Measurements from ENCODE around the gene ICAM2. TPM values are rescaled to one million over a fixed set of nuclear protein-coding genes. Genes with fewer than 3 reads are reported as not detected.
A peak's percentile ranks its signal among the peaks of the same experiment; 100 is the strongest.

The ICAM2 gene
- total and polyA plus RNA-seq, 4 donors, result 9.6 to 17.5 (median 12.4) TPM

DNA sequence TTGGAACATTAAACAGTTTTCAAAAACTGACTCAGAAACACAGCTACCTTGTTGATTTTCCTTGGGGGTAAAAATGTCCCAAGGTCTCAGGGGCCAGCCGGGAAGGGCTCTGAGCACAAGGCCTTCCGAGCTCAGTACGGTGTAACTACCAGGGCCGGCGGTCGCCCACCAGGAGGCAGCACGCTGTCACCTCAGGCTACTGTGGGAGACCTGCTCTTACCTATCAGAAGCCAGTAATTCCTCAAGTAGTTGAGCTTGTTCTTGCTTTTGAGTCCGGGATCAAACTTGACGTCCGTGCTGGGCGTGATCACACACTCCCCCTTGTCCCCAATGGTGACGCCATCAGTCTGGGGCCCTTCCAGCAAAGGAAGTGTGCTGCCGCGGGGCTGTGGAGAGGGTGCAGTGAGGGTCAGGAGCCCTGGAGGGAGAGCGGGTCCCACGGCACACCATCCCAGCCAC lies 43.4 kb upstream of the ICAM2 start:
- peak overlapping the region in 1 of 2 donors; percentile 32 for H3K27ac ChIP-seq (ENCODE audit: low read depth in 1 of 2, low read length in 2 of 2)
- H3K9ac ChIP-seq (ENCODE audit: low read depth in 1 of 2, low read length in 2 of 2), result no peak overlapping the region
- peaks cover 8 to 64% (median 51%) of the 10 kb centered on the region in 4 donors for H3K36me3 ChIP-seq (ENCODE audit: control insufficient read depth in 4 of 4, insufficient read depth in 3 of 4, low read depth in 1 of 4, low read length in 3 of 4)
- H3K9me3 ChIP-seq (ENCODE audit: control insufficient read depth in 4 of 4, low read length in 3 of 4), result no peaks in the 10 kb centered on the region
- H3K4me1 ChIP-seq (ENCODE audit: control insufficient read depth in 4 of 4, insufficient read depth in 4 of 4, low read length in 3 of 4), result peaks cover 0 to 19% (median 9%) of the 10 kb centered on the region in 4 donors
- no peak for TF ChIP-seq HNF4A (conservative IDR thresholded peaks at IDR 0.05)
- peak; percentile 65 to 82 for TF ChIP-seq RAD21 (IDR thresholded peaks at IDR 0.05)
- TF ChIP-seq, protein P1, sequence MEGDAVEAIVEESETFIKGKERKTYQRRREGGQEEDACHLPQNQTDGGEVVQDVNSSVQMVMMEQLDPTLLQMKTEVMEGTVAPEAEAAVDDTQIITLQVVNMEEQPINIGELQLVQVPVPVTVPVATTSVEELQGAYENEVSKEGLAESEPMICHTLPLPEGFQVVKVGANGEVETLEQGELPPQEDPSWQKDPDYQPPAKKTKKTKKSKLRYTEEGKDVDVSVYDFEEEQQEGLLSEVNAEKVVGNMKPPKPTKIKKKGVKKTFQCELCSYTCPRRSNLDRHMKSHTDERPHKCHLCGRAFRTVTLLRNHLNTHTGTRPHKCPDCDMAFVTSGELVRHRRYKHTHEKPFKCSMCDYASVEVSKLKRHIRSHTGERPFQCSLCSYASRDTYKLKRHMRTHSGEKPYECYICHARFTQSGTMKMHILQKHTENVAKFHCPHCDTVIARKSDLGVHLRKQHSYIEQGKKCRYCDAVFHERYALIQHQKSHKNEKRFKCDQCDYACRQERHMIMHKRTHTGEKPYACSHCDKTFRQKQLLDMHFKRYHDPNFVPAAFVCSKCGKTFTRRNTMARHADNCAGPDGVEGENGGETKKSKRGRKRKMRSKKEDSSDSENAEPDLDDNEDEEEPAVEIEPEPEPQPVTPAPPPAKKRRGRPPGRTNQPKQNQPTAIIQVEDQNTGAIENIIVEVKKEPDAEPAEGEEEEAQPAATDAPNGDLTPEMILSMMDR (IDR thresholded peaks at IDR 0.05; ENCODE audit: low read depth, low read length, missing input control), result peak; percentile 32
- DNase-seq (ENCODE audit: low spot score), result peak; percentile 61
- 65% methylated on average over 16 of the region's 16 CpGs for WGBS
- H3K27me3 ChIP-seq (ENCODE audit: control insufficient read depth in 4 of 4, insufficient read depth in 4 of 4, low read length in 3 of 4), result no peaks in the 10 kb centered on the region
- no peak overlapping the region for H3K4me3 ChIP-seq (ENCODE audit: low read depth in 1 of 3, low read length in 3 of 3)

DNA sequence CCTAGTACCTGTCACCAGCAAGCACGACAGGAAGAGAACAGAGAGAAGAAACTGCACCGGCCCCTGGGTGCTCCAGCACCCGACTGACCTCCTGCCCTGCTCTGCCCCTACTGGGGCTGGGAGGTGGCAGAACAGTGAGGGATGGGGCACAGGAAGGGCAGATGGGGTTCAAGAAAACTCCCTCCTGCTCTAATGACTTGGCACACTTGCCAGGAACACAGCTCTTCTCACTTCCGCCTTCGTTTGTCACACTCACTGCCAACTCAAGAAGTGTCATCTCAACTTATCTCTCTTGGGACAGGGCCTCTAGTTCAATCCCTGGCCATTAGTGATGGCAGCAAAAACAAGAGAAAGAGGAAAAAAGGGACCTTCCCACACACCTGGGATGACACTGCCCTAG lies 42.7 kb upstream of the ICAM2 start:
- Histone ChIP-seq H3K27ac (ENCODE audit: low read depth in 1 of 2, low read length in 2 of 2) (peak overlapping the region in 1 of 2 donors; percentile 32), H3K4me1 (ENCODE audit: control insufficient read depth in 4 of 4, insufficient read depth in 4 of 4, low read length in 3 of 4) (peaks cover 0 to 26% (median 12%) of the 10 kb centered on the region in 4 donors), H3K9me3 (ENCODE audit: control insufficient read depth in 4 of 4, low read length in 3 of 4) (no peaks in the 10 kb centered on the region), H3K4me3 (ENCODE audit: low read depth in 1 of 3, low read length in 3 of 3) (no peak overlapping the region), H3K36me3 (ENCODE audit: control insufficient read depth in 4 of 4, insufficient read depth in 3 of 4, low read depth in 1 of 4, low read length in 3 of 4) (peaks cover 8 to 57% (median 45%) of the 10 kb centered on the region in 4 donors), H3K9ac (ENCODE audit: low read depth in 1 of 2, low read length in 2 of 2) (no peak overlapping the region), H3K27me3 (ENCODE audit: control insufficient read depth in 4 of 4, insufficient read depth in 4 of 4, low read length in 3 of 4) (no peaks in the 10 kb centered on the region)
- 79% methylated on average over 5 of the region's 5 CpGs for WGBS
- no peak for DNase-seq (ENCODE audit: low spot score)
- TF ChIP-seq RAD21 (IDR thresholded peaks at IDR 0.05) (no peak), YY1 (IDR thresholded peaks at IDR 0.05) (no peak), RXRA (IDR thresholded peaks at IDR 0.05) (no peak)
- TF ChIP-seq, protein P1 (IDR thresholded peaks at IDR 0.05; ENCODE audit: low read depth, low read length, missing input control), result no peak
- TF ChIP-seq, protein P2, sequence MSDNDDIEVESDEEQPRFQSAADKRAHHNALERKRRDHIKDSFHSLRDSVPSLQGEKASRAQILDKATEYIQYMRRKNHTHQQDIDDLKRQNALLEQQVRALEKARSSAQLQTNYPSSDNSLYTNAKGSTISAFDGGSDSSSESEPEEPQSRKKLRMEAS (IDR thresholded peaks at IDR 0.05), result no peak

DNA sequence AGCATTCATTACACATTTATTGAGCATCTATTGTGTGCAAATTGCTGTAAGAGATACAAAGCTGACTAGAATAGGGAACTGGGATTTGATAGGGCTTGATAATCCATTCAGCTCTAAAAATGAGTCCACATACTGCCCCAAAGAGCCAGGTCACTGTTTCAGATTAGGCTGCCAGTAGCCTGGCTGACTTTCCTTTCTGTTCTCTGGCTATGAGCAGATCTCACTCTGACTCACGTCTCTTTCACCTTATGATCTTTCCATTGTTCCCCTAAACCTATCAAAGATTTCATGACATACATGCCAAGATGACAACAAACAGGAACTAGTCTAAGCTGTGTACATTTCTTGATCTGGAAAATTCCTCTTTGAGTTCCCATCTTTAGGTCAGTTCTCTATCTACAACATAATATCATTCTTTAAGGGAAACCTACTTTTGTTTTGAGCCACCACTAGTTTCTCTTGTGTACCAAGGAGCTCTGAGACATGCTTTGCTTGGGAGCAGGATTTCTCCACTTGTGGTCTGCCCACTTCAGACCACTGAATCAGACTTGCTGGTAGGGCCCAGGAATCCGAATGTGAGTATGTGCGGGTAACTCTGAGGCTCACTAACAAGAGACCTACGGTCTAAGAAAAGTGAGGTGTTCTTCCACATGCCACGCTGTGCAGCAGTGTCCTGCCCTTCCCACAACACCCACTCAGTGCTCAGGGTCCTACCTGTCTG lies 40.9 kb upstream of the ICAM2 start:
- Histone ChIP-seq H3K27ac (ENCODE audit: low read depth in 1 of 2, low read length in 2 of 2) (peak overlapping the region in 1 of 2 donors; percentile 26), H3K36me3 (ENCODE audit: control insufficient read depth in 4 of 4, insufficient read depth in 3 of 4, low read depth in 1 of 4, low read length in 3 of 4) (peaks cover 10 to 56% (median 40%) of the 10 kb centered on the region in 4 donors), H3K4me3 (ENCODE audit: low read depth in 1 of 3, low read length in 3 of 3) (no peak overlapping the region), H3K9me3 (ENCODE audit: control insufficient read depth in 4 of 4, low read length in 3 of 4) (no peaks in the 10 kb centered on the region), H3K9ac (ENCODE audit: low read depth in 1 of 2, low read length in 2 of 2) (no peak overlapping the region), H3K4me1 (ENCODE audit: control insufficient read depth in 4 of 4, insufficient read depth in 4 of 4, low read length in 3 of 4) (peaks cover 0 to 32% (median 21%) of the 10 kb centered on the region in 4 donors), H3K27me3 (ENCODE audit: control insufficient read depth in 4 of 4, insufficient read depth in 4 of 4, low read length in 3 of 4) (no peaks in the 10 kb centered on the region)
- no peak for TF ChIP-seq FOXA1 (IDR thresholded peaks at IDR 0.05)
- TF ChIP-seq, protein P3, sequence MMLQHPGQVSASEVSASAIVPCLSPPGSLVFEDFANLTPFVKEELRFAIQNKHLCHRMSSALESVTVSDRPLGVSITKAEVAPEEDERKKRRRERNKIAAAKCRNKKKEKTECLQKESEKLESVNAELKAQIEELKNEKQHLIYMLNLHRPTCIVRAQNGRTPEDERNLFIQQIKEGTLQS (IDR thresholded peaks at IDR 0.05), result no peak
- no peak for TF ChIP-seq TAF1 (conservative IDR thresholded peaks at IDR 0.05)
- no peak for TF ChIP-seq JUND (IDR thresholded peaks at IDR 0.05)
- no peak for TF ChIP-seq EGR1 (IDR thresholded peaks at IDR 0.05; ENCODE audit: low read depth in 2 of 2)
- no peak for TF ChIP-seq RAD21 (IDR thresholded peaks at IDR 0.05)
- TF ChIP-seq, protein P4, sequence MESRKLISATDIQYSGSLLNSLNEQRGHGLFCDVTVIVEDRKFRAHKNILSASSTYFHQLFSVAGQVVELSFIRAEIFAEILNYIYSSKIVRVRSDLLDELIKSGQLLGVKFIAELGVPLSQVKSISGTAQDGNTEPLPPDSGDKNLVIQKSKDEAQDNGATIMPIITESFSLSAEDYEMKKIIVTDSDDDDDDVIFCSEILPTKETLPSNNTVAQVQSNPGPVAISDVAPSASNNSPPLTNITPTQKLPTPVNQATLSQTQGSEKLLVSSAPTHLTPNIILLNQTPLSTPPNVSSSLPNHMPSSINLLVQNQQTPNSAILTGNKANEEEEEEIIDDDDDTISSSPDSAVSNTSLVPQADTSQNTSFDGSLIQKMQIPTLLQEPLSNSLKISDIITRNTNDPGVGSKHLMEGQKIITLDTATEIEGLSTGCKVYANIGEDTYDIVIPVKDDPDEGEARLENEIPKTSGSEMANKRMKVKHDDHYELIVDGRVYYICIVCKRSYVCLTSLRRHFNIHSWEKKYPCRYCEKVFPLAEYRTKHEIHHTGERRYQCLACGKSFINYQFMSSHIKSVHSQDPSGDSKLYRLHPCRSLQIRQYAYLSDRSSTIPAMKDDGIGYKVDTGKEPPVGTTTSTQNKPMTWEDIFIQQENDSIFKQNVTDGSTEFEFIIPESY (IDR thresholded peaks at IDR 0.05), result no peak
- TF ChIP-seq, protein P2 (IDR thresholded peaks at IDR 0.05), result no peak
- TF ChIP-seq GABPA (IDR thresholded peaks at IDR 0.05 in 1 of 2, conservative IDR thresholded peaks at IDR 0.05 in 1 of 2), result no peak
- no peak for TF ChIP-seq SP1 (IDR thresholded peaks at IDR 0.05)
- no peak for TF ChIP-seq RXRA (IDR thresholded peaks at IDR 0.05)
- no peak for TF ChIP-seq YY1 (IDR thresholded peaks at IDR 0.05)
- TF ChIP-seq NR2F2 (IDR thresholded peaks at IDR 0.05), result no peak
- WGBS, result 90% methylated on average over 5 of the region's 5 CpGs
- DNase-seq (ENCODE audit: low spot score), result no peak

Measured in liver (tissue), 9 donors.